ENCODE measurements around the gene AIDA. TPM values are rescaled to one million over a fixed set of nuclear protein-coding genes. Genes with fewer than 3 reads are reported as not detected.
"Not testable (repeated sequence)": the region's sequence is repeated elsewhere in the genome, so short reads cannot be mapped to it uniquely, and the experiment has no call there.

The AIDA gene
- total and polyA plus RNA-seq, 2 donors (not counting 1 experiment from before 2014, with no cell fraction given), result 41.7 to 77.7 TPM

DNA sequence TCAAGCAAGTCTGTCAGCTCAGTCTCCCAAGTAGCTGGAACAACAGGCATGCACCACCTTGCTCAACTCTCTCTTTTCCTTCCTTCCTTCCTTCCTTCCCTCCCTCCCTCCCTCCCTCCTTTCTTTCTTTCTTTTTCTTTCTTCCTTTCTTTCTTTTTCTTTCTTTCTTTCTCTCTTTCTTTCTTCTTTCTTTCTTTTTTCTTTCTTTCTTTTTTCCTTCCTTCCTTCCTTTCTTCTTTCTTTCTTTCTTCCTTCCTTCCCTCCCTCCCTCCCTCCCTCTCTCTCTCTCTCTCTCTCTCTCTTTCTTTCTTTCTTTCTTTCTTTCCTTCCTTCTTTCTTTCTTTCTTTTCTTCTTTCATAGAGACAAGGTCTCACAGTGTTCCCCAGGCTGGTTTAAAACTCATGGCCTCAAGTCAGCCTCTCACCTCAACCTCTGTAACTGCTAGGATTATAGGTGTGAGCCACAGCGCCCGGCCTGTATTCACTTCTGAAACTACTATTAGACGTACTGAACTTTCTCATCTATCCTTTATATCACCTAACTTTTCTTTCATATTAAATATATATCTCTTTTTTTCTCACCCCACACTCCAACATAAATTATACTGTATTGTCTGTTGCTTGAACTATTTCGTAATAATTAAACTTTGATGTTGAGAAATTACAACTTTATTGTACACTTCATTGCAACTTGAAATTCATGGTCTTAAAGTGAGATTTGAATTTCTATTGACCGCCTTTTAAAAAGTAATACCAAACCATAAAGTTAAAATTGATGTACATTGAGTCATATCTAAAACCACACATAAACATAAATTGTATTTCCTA, 29.6 kb upstream of the AIDA start:
- peak overlapping the region; percentile 71 for H3K4me3 Mint-ChIP-seq
- POLR2A ChIA-PET, result interaction anchor here (0.7 kb wide), 1 partner anchor 14 kb away, joined by 7 read pairs; no protein-coding TSS in a partner anchor
- intact Hi-C loops (cut with micrococcal nuclease), result not testable (repeated sequence)

More for the DNA sequence above, 29.6 kb upstream of the AIDA start:
- H4K20me1 ChIP-seq (ENCODE audit: control insufficient read depth, insufficient read depth, low read length, poor library complexity, severe bottlenecking); H3K9me3 Mint-ChIP-seq (ENCODE audit: insufficient read depth); H2AFZ ChIP-seq (ENCODE audit: insufficient read depth, low read depth, low read length, poor library complexity, severe bottlenecking); H3K9ac ChIP-seq (ENCODE audit: low read length); H3K27me3 Mint-ChIP-seq; H3K9me3 ChIP-seq (ENCODE audit: control extremely low read depth in 1 of 3, control insufficient read depth in 2 of 3, insufficient read depth in 1 of 3, low read length in 2 of 3); DNase-seq; H3K27me3 ChIP-seq (replicated peaks in 1 of 4; ENCODE audit: control extremely low read depth in 1 of 4, control insufficient read depth in 3 of 4, insufficient read depth in 4 of 4, low read length in 3 of 4); H3K4me2 ChIP-seq (replicated peaks; ENCODE audit: low read depth, low read length, poor library complexity, severe bottlenecking); H3K4me3 ChIP-seq (ENCODE audit: control extremely low read depth in 1 of 5, extremely low read depth in 1 of 5, insufficient read depth in 1 of 5, low read depth in 2 of 5, low read length in 4 of 5); ATAC-seq (ENCODE audit: low read depth): not testable (repeated sequence)
- Mint-ChIP-seq H3K4me1 (peaks cover 27% of the 10 kb centered on the region), H3K27ac (peak overlapping the region; percentile 91)
- CTCF ChIA-PET, result interaction anchor here (0.7 to 3.0 kb wide), 8 partner anchors 10 to 954 kb away, joined by 3 to 19 read pairs (median 5); no protein-coding TSS in a partner anchor
- no CpG with 5 or more reads among the region's 5 CpGs for WGBS (ENCODE audit: insufficient coverage)
- TF ChIP-seq, protein P1, sequence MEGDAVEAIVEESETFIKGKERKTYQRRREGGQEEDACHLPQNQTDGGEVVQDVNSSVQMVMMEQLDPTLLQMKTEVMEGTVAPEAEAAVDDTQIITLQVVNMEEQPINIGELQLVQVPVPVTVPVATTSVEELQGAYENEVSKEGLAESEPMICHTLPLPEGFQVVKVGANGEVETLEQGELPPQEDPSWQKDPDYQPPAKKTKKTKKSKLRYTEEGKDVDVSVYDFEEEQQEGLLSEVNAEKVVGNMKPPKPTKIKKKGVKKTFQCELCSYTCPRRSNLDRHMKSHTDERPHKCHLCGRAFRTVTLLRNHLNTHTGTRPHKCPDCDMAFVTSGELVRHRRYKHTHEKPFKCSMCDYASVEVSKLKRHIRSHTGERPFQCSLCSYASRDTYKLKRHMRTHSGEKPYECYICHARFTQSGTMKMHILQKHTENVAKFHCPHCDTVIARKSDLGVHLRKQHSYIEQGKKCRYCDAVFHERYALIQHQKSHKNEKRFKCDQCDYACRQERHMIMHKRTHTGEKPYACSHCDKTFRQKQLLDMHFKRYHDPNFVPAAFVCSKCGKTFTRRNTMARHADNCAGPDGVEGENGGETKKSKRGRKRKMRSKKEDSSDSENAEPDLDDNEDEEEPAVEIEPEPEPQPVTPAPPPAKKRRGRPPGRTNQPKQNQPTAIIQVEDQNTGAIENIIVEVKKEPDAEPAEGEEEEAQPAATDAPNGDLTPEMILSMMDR (IDR thresholded peaks at IDR 0.05), result peak; percentile 19
- H3K4me1 ChIP-seq (ENCODE audit: control insufficient read depth in 2 of 2, insufficient read depth in 2 of 2, low read length in 2 of 2), result peaks cover 37 to 40% of the 10 kb centered on the region in 2 donors
- H3K36me3 ChIP-seq (replicated peaks in 1 of 2; ENCODE audit: control extremely low read depth in 1 of 2, control insufficient read depth in 1 of 2, extremely low read depth in 1 of 2, insufficient read depth in 2 of 2, low read length in 1 of 2), result peaks cover 0 to 15% of the 10 kb centered on the region in 2 experiments
- peaks cover 49% of the 10 kb centered on the region for H3K79me2 ChIP-seq (ENCODE audit: control insufficient read depth, insufficient read depth, low read length)
- peak overlapping the region in 1 of 2 donors; percentile 20 for H3K27ac ChIP-seq (ENCODE audit: low read length in 2 of 2)
